ENCODE measurements around the gene A1BG.

A1BG gene

GRCh38 chr19:58335630-58336029 lies 17.7 kb downstream of the A1BG start:
- in situ Hi-C loops (cut with HindIII; ENCODE audit: low sequenced_read_pairs): no loop called here
- DNase-seq (ENCODE audit: low read depth): no peak
- no peak for TF ChIP-seq CTCF (IDR thresholded peaks at IDR 0.05; ENCODE audit: low read depth, low read length, missing control alignments)
- no peak overlapping the region for H3K4me3 ChIP-seq (ENCODE audit: low read depth, low read length)

- no peak for TF ChIP-seq CTCF (IDR thresholded peaks at IDR 0.05; ENCODE audit: low read depth, low read length, missing control alignments)
- DNase-seq (ENCODE audit: low read depth): no peak
- H3K4me3 ChIP-seq (ENCODE audit: low read depth, low read length): no peak overlapping the region
- in situ Hi-C loops (cut with HindIII; ENCODE audit: low sequenced_read_pairs): no loop called here
These were observed 18.5 kb downstream of the A1BG start for GRCh38 chr19:58334691-58335249.

- no peak for TF ChIP-seq CTCF (IDR thresholded peaks at IDR 0.05; ENCODE audit: low read depth, low read length, missing control alignments)
- in situ Hi-C loops (cut with HindIII; ENCODE audit: low sequenced_read_pairs): no loop called here
- no peak overlapping the region for H3K4me3 ChIP-seq (ENCODE audit: low read depth, low read length)
- DNase-seq (ENCODE audit: low read depth): no peak
These were observed 20.6 kb downstream of the A1BG start for GRCh38 chr19:58332697-58333096.

GRCh38 chr19:58330458-58330857 lies 22.8 kb downstream of the A1BG start:
- no peak for DNase-seq (ENCODE audit: low read depth)
- no peak overlapping the region for H3K4me3 ChIP-seq (ENCODE audit: low read depth, low read length)
- no peak for TF ChIP-seq CTCF (IDR thresholded peaks at IDR 0.05; ENCODE audit: low read depth, low read length, missing control alignments)
- in situ Hi-C loops (cut with HindIII; ENCODE audit: low sequenced_read_pairs): no loop called here

GRCh38 chr19:58328999-58329398 lies 24.3 kb downstream of the A1BG start:
- TF ChIP-seq CTCF (IDR thresholded peaks at IDR 0.05; ENCODE audit: low read depth, low read length, missing control alignments): no peak
- H3K4me3 ChIP-seq (ENCODE audit: low read depth, low read length): no peak overlapping the region
- no peak for DNase-seq (ENCODE audit: low read depth)
- in situ Hi-C loops (cut with HindIII; ENCODE audit: low sequenced_read_pairs): no loop called here

GRCh38 chr19:58326914-58327726 lies 26.2 kb downstream of the A1BG start, which contains the start of gene ZSCAN22:
Gene ZSCAN22 (plus strand): TSS chr19:58326994. CDS start chr19:58334803, 7,809 bp downstream.
- DNase-seq (ENCODE audit: low read depth): peak; percentile 92
- in situ Hi-C loops (cut with HindIII; ENCODE audit: low sequenced_read_pairs): no loop called here
- peak within 1 kb of the TSS; percentile 93 for H3K4me3 ChIP-seq (ENCODE audit: low read depth, low read length)
- TF ChIP-seq CTCF (IDR thresholded peaks at IDR 0.05; ENCODE audit: low read depth, low read length, missing control alignments): no peak
